GM21717 (cell line): ENCODE results near the gene SLC5A11.
"Not testable (repeated sequence)": the region's sequence is repeated elsewhere in the genome, so short reads cannot be mapped to it uniquely, and the experiment has no call there.

Experiments used
- ATAC-seq: cut with Tn5 transposase; IDR thresholded peaks from one replicate; pipeline ENCODE4 v1.9.1; 2021; ENCODE audit warnings: mild to moderate bottlenecking, moderate library complexity; ENCODE audit not compliant: unreplicated experiment

SLC5A11 gene

DNA sequence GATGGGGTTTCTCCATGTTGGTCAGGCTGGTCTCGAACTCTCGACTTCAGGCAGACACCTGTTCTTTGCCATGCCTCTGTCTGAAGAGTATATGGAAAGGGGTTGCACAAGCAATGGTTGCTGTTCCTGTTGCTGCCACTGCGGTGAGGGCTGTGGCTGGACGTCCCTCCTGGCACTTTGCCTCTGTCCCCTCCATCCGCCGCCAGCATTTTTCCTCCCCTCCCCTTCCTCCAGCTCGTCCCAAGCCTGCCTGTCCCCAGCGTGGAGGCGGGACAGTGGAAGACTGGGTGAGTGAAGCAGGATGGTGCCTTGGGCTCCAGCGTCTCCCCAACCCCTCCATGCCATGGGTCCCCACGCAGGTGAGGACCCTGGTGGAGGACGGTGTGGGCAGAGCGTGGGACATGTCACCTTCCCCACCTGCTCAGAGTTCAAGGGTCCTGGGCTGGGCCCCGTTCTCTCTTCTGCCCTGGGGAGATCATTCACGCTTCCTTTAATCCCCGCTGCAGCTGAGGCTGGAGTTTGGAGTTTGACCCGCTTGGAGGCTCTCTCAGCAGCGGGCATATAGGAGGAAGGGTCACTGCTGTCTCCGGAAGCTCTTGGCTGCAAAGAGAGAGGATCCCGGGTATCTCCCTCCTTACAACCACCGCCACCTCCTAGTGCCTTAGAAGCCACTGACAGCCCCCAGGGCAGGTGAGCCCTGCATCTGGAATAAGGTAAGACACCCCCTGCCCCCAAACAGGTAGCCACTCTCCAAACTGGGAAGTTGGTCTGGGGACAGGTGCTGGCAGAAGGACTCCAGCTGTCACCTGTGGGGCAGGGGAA, at the start of gene SLC5A11:
Gene SLC5A11 (plus strand): TSS at position 238 of the 822 bp plus-strand sequence. CDS start 12,681 bp downstream, outside the sequence.
- no peak for ATAC-seq

DNA sequence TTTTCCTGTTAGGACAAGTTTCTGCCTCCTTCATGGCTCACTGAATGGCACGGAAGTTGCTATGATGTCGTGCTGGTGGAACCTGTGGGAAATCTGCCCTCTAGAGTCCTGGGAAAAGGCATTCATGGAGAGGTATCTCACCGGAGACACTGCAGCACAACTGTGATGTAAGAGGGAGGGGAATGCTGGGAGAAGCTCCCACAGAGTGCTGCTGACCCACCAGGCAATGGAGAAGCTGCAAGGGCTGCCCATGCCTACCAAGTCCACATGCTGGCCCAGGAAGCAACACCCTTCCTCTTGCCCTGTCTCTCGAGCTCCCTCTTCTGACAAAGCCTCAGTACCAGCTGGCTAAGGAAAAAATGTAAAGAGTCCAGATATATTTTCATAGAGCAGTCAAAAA, 45.2 kb upstream of the SLC5A11 start:
- ATAC-seq = no peak

DNA sequence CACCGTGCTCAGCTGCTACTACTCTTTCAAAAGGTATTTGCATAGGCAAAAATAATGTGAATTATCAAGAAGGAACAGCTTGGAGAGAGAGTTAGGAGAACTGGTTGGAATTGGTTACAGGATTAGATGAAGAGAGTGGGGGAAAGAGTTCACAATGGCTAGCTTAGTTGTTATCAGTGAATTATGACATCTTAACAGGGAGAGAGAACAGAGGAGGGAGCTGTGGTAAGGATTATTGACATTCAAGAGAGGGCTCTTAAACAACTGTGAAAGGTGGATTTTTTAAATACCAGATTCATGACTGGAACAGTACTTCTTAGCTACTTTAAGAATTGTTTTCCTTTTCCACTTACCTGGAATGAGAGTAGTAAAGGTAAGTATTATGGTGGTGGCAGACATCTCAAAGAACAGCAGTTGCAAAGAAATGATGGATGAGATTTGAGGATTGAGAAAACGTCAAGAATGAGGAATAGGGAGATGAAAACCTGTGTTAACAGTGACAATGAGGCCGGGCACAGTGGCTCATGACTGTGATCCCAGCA, 43.9 kb upstream of the SLC5A11 start:
- no peak for ATAC-seq

DNA sequence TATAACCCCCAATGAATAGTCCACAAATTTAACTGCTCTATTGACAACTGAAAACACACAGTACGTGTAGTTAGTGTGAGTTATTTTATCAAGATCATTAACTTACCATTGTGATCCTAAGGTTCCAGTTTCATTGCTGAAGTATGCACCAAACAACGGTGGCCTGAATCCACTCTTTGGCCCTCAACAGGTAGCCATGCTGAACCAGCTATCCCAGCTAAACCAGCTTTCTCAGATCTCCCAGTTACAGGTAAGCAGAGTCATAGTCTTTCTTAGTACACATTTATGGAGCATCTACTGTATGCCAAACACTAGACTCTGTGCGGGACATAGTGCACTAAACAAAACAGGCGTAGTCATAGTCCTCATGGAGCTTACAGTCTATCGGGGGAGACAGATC, 40.3 kb upstream of the SLC5A11 start:
- ATAC-seq = no peak

DNA sequence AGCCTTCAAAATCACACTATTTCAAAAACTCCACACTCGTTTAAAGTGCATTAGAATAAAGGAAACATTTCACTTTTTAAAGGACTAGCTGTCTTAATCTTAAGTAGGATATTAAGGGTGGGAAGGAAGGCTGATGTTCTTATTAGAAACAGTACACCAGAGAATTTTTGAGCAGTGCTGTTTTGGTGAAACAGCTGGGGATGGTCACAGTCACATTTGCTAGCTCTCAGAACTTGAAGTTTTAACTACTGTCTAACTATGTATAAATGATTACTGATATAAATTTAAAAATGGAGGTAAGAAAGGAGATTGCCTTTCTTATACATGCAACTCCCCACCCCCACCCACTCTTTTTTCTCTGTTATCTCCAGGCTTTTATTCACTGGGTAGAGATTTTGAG, 38.5 kb upstream of the SLC5A11 start:
- no peak for ATAC-seq

DNA sequence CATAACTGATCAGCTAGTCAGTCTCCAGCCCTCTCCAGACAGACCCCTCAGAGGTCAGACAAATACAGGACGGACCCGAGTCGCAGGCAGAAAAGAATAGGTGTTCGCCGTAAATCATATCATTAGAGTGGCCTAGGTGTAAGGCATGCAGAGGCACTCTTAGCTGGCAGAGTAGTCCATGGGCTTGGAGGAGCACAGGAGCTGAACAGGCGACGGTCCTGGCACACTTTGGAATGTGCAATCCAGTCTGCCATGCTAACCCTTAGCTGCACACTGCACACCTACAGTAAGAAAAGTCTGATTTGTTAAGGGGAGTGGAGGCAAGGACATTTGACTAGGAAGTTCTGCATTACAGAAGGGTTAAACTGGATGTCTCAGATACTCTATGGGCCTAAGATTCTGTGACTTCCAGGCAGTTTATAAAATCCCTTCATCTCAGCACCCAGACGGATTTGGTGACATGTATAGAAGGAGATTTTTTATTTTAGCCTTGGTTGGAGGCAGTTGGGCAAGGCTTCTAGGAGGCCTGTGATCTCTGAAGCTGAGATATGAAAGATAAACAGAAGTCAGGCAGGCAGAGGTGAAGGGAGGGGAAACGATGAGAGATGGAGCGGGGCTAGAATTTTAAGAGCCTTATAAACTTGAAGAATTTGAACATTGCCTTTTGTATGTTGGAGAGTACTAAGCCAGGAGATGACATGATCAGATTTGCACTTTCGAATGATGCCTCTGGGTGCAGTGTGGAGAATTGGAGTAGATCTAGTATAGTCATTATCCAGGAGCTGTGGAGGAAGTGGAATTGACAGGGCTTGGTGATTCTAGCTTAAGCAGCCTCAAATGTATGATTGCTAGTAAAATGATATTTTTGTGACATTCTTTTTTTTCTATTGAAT, 34.6 kb upstream of the SLC5A11 start:
- no peak for ATAC-seq

DNA sequence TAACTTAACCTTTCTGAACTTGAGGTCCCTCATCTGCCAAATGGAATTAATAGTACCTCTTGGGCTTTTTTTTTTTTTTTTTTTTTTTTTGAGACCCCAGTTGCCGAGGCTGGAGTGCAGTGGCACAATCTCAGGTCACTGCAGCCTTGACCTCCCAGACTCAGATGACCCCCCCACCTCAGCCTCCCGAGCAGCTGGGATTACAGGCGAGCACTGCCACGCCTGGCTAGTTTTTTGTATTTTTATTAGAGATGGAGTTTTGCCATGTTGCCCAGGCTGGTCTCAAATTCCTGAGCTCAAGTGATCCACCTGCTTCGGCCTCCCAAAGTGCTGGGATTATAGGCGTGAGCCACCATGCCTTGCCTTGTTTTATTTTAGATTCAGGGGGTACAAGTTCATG, 33.0 kb upstream of the SLC5A11 start:
- ATAC-seq = not testable (repeated sequence)

DNA sequence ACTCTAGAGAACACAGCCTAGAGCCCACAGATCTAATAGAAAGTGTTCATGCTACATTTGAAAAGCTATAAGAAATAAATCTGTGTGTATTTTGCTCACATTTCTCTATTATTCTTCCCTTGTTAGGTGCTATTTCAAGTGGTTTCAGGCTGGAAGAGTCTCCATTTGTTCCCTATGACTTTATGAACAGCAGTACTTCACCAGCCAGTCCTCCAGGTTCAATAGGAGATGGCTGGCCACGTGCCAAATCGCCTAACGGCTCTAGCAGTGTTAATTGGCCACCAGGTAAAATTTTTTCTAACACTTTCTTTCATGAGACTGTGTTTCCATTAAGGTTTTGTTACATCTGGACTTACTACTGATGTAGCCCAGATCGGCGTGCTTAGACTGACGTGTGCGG, 30.7 kb upstream of the SLC5A11 start:
- ATAC-seq = no peak

DNA sequence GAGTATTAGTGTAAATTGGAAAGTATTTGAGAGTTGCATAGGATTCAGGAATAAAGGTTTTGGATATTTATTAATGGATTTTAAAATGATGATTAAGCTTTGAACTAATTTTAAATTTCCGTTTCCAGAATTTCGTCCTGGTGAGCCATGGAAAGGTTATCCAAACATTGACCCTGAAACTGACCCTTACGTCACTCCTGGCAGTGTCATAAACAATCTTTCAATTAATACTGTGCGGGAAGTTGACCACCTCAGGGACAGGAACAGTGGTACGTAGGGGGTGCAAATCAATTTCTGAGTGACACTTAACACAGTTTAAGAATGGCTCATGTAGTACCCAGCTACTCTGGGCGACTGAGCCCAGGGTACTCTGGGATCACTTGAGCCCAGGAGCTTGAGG, 29.1 kb upstream of the SLC5A11 start:
- no peak for ATAC-seq

- no peak for ATAC-seq
These were observed 26.2 kb upstream of the SLC5A11 start for GRCh38 chr16:24819462-24820040.

- no peak for ATAC-seq
These were observed 25.2 kb upstream of the SLC5A11 start for GRCh38 chr16:24820522-24820921.

- ATAC-seq = no peak
These were observed 24.6 kb upstream of the SLC5A11 start for GRCh38 chr16:24821129-24821528.

DNA sequence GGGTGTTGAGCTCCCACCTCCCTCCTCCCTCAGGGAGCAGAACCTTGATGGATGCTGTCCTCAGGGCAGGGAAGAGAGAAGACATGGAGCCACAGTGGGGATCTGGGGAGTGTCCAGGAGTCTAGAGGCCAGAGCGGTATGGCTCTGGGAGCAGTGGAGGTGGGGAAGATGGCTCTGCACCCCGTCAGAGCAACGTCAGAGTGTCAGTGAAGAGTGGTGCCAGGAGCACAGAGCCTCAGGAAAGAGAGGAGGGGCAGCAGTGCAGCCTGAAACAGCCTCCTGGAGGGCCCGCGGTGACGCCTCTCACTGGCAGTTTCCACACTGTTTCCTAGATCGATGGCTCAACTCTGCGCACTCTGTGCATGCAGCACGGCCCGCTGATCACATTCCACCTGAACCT, 23.2 kb upstream of the SLC5A11 start:
- ATAC-seq = no peak

DNA sequence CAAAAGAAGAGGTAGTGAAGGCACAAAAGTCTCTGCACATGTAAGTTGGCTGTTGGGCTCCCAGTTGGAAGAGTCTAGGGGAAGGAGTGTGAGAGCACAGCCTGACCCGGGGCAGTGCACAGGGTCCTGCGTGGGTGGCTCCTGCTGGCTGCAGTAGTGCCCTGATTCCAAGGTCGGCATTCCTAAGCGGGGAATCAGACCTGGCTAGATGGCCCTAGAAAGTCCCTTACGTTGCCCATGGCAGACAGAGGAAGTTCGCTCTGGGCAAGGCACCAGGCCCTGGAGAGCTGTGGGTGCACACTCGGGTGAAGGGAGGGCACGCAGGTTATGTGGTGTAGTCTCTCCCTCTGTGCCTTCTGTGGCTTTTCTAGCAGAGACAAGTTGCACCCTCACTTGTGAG, 22.8 kb upstream of the SLC5A11 start:
- ATAC-seq = no peak

DNA sequence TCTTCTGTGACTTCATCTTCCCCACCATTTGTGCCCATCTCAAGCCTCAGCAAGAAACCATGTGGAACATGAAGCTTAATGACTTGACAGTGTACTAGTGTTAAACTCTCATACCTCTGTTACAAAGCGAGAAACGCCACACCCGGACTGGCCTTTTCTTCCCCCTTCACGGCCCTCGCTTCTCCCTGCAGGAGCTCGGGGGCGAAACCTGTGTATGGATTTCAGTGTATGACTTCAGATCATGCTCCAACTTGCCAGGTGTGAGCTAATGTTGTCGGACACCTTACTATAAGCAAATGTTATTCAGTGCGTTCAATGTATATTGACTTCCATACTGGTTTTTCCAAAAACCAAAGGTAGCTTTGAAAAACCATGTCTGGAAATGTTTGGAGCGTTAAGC, 20.1 kb upstream of the SLC5A11 start:
- ATAC-seq = no peak

- no peak for ATAC-seq
These were observed 19.6 kb upstream of the SLC5A11 start for GRCh38 chr16:24826096-24826690.

DNA sequence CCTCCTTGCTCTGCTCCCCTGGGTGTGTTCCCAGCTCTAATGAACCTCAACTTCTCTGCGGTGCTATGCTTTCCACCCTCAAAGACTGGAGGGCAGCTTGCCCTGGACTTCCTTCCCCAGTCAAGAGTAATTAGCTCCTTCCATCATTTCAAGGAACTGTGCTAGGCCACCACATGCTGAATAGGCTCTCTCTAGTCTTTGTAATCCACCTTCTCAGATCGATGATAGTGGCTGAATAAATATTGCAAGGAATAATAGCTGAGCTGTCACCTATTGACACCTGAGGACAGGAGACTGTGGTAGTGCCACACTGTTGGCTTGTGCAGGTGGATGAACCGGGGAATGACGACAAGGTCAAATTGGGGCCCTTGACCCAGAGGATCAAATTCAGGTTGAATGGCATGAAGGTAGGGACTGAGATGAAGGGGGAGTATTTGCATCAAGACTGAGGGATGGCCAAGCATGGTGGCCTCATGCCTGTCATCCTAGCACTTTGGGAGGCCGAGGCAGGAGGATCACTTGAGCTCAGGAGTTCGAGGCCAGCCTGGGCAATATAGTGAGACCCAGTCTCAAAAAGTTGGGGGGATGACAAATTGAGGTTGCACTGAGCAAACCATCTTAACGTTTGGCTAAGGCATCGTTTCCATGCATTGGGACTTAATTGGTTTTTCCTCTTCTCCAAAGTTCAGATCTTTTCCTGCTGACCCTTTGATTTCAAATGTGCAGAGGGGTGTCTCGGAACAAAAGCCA, 18.8 kb upstream of the SLC5A11 start:
- no peak for ATAC-seq

DNA sequence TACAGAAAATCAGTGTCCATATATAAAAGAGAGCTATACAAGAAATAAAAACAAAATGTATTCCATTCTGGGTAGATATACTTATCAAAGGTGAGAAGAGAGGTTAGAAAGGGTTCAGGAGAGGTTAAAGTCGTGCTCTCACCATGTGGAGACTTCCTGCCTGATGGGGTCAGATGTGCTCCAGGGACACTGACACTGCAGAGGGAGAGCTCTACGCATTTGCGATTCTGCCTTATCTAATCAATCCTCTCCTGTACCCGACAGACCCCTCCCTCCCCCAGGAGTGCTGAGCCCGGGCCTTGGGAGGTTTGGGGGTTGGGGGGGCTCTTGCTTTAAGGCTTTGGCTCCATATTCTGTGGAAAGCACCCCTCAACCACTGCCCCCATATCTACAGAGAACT, 16.6 kb upstream of the SLC5A11 start:
- no peak for ATAC-seq

DNA sequence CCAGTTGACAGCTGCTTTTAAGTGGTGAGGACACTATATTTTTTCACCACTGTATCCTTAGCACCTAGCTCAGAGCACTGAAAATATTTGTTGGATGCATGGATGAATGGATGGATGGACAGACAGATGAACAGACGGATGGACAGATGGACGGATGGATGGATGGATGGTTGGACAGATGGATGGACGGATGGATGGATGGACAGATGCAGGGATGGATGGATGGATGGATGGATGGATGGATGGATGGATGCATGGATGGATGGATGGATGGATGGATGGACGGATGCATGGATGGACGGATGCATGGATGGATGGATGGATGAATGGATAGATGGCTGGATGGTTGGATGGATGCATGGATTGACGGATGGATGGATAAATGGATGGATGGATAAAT, 12.4 kb upstream of the SLC5A11 start:
- ATAC-seq = no peak
